ENCODE results near the gene SLC17A5. TPM values are rescaled to one million over a fixed set of nuclear protein-coding genes. Genes with fewer than 3 reads are reported as not detected.
A peak's percentile ranks its signal among the peaks of the same experiment; 100 is the strongest.

The SLC17A5 gene
- polyA plus RNA-seq, 5 donors: 8.8 to 10.5 (median 10.1) TPM

DNA sequence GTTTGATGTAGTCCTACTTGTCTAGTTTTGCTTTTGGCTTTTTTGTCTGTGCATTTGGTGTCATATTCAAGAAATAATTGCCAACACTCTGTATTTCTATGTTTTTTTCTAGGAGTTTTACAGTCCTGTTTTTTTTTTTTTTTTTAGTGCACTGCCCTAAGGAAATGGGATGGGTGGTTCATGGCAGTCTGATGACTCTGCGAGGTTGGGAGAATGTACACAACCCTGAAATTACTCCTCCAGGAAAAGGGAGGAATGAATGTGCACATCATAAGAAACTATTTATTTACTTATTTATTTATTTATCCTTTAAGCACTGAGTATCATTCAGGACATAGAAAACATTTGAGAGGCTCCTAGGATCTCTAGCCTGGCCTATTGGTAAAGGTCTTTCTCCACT, 15.2 kb upstream of the SLC17A5 start:
- no peak for DNase-seq

GRCh38 chr6:73667798-73668197, 14.0 kb upstream of the SLC17A5 start:
- DNase-seq: no peak

DNA sequence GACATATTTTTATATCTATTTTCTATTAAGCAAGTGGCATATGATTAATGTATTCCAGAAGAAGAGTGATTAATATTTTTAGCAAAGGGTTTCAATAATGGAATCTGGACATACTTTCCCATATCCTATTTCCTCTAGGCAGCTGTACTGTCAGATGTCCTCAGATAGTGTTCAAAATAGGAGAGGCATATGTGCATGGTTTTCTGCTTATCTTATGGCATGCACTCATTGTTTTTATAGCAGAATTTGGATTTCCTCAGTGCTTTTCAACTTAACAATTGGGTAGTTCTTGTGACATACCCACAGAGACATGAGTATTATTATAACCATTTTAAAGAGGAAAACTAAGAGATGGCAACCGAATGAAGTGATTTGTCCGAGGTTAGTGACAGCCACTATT, 12.6 kb upstream of the SLC17A5 start:
- no peak for DNase-seq

GRCh38 chr6:73665686-73666319, 12.0 kb upstream of the SLC17A5 start:
- DNase-seq: no peak

DNA sequence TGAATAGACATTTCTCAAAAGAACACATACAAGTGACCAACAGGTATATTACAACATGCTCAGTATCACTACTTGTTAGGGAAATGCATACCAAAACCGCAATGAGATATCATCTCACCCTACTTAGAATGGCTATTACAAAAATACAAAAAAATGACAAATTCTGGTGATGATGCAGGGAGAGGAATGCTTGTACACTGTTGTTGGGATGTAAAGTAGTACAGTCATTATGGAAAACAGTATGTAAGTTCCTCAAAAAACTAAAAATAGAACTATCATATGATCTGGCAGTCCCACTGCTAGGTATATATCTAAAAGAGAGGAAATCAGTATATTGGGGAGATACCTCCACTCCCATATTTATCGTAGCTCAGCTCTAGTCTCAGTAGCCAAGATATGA, 10.9 kb upstream of the SLC17A5 start:
- DNase-seq: no peak

DNA sequence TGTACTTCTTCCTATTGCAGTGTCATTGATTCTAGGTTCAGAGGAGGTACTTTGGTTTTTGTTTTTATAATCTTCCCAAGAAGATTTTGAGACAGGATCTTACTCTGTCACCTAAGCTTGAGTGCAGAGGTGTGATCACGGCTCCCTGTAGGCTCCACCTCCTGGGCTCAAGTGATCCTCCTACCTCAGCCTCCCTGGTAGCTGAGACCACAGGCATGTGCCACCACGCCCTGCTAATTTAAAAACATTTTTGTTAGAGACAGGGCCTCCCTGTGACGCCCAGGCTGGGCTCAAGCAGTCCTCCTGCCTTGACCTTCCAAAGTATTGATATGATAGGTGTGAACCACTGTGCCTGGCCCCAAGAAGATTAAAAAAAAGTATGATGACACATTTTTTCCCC, 3.4 kb upstream of the SLC17A5 start:
- no peak for DNase-seq

GRCh38 chr6:73656531-73657145, 2.8 kb upstream of the SLC17A5 start:
- DNase-seq: no peak

DNA sequence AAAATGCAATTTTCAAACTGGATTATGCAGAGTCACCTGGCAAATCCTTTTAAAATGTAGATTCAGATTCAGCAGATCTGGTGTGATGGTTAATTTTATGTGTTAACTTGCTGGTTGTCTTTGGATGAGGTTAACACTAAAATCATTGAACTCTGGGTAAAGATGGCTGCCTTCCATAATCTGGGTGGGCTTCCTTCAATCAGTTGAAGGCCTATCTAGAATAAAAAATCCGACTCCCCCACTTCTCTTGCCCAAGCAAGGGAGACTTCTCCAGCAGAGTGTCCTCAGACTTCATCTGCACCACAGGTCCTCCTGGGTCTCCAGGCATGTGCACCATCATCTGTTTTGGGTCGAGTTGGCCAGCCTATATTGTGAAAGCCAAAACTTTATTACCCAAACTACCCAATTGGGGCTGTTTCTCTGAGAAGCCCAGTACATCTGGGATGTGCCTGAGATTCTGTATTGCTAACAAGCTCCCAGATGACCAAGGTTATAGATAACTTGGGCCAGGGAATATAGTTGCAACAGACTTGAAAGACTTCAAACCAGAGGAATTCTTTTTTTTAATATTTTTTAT, 1.6 kb upstream of the SLC17A5 start:
- no peak for DNase-seq

- peak; percentile 27 to 42 for DNase-seq
These were observed 888 bp downstream of the SLC17A5 start for GRCh38 chr6:73652637-73653570.

- no peak for DNase-seq
These were observed 4.0 kb downstream of the SLC17A5 start for GRCh38 chr6:73649783-73650182.

- DNase-seq: no peak
These were observed 5.6 kb downstream of the SLC17A5 start for GRCh38 chr6:73648166-73648565.

- no peak for DNase-seq
These were observed 8.7 kb downstream of the SLC17A5 start for GRCh38 chr6:73644941-73645591.

DNA sequence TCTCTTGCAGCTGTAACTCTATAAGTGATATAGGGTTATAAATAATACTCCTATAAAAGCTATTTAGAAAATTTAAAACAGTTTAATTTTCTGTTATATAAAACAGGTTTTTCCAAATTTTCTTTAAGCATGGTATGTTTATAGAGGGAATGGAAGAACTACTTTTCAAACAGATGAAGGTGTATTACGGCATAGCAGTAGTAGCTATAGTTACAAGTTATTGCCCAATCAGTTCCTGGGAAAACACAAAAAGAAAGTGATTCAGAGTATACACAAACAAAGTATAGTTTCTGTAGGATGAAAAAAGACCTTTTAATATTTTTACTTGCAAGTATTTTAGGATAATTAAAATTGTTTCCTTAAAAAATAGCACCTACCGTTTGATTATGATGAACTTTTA, 9.8 kb downstream of the SLC17A5 start:
- DNase-seq: no peak

GRCh38 chr6:73642530-73642929, 11.3 kb downstream of the SLC17A5 start:
- no peak for DNase-seq

- no peak for DNase-seq
These were observed 13.5 kb downstream of the SLC17A5 start for GRCh38 chr6:73640179-73640750.

GRCh38 chr6:73639040-73639439, 14.8 kb downstream of the SLC17A5 start:
- DNase-seq: no peak

DNA sequence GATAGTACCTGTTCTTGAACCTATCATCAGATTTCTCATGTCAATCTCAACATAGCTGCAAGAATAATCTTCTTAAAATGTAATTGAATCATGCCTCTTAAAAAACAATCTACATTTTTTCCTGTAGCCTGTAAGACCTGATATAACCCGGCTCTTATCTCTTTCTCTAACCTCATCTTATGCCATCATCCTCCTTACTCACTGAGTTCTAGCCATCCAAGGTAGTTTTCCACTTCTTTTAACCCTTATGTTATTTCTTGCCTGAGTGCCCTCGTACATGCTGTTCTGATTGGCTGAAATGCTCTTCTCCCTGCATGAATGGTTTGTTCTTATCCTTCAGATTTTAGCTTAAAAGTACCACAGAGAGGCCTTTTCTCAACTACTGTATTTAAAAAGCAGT, 16.4 kb downstream of the SLC17A5 start:
- DNase-seq: no peak

DNA sequence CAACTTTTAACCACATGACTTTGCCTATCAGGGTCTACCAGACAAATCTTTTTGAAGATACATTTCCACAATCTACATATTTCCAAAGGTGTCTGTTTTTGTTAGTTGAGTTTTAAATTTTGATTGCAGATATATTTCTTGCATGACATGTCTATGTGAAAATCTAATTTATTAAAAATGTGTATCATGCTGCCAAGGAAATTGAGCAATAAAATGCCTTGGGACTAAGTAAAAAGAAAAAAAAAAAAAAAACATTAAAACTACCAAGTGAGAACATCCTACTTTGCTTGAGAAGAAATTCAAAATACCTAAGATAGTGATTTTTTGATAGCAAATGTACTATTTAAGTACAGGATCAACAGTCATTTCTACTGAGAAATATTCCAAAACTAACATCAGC, 17.7 kb downstream of the SLC17A5 start:
- no peak for DNase-seq

DNA sequence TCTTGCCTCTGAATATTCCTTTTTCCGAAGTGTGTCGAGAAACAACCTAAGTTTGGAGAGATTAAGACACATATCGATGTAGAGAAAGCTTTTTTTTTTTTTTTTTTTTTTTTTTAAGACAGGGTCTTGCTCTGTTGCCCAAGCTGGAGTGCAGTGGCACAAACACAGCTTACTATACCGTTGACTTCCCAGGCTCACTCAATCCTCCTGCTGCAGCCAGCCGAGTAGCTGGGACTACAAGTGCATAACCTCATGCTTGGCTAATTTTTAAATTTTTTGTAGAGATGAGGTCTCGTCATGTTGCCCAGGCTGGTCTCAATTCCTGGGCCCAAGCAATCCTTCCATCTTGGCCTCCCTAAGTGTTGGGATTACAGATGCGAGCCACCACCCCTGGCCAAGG, 21.4 kb downstream of the SLC17A5 start:
- no peak for DNase-seq

GRCh38 chr6:73631849-73632248, 21.9 kb downstream of the SLC17A5 start:
- no peak for DNase-seq

DNA sequence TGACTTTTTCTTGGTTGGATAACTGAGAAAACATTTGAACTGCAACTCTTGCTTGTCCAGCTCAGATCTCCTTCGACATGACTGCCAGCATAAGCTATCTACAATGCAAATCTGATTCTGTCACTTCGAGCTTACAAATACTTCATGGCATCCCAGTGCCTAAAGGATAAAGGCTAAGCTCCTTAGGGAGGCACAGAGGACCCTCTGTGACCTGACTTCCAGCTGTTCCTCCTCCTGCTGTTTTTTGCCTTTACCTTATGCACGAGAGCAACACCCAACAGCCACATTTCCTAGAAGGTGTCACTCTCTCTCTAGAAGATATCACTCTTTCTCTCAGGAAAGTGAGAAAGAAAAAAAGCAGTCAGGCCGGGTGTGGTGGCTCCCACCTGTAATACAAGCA, 23.4 kb downstream of the SLC17A5 start:
- no peak for DNase-seq

GRCh38 chr6:73624896-73625295, 28.9 kb downstream of the SLC17A5 start:
- DNase-seq: no peak
